ENCODE measurements around the gene FOXN3. TPM values are rescaled to one million over a fixed set of nuclear protein-coding genes. Genes with fewer than 3 reads are reported as not detected.

FOXN3 gene
- total RNA-seq, 1 donor from 2014 or later = 27.8 TPM

- TF ChIP-seq CTCF (conservative IDR thresholded peaks at IDR 0.05; ENCODE audit: low read depth, low read length) = no peak
- H3K4me3 ChIP-seq (ENCODE audit: low read depth, low read length) = no peak overlapping the region
- no peak for DNase-seq (ENCODE audit: low read depth)
Measured at GRCh38 chr14:89350152-89350551, 66.9 kb downstream of the FOXN3 start.

GRCh38 chr14:89349171-89350008 lies 67.6 kb downstream of the FOXN3 start:
- DNase-seq (ENCODE audit: low read depth) = no peak
- no peak overlapping the region for H3K4me3 ChIP-seq (ENCODE audit: low read depth, low read length)
- TF ChIP-seq CTCF (conservative IDR thresholded peaks at IDR 0.05; ENCODE audit: low read depth, low read length) = no peak

GRCh38 chr14:89348722-89349121 lies 68.3 kb downstream of the FOXN3 start:
- DNase-seq (ENCODE audit: low read depth) = no peak
- H3K4me3 ChIP-seq (ENCODE audit: low read depth, low read length) = no peak overlapping the region
- no peak for TF ChIP-seq CTCF (conservative IDR thresholded peaks at IDR 0.05; ENCODE audit: low read depth, low read length)

GRCh38 chr14:89347885-89348284 lies 69.1 kb downstream of the FOXN3 start:
- no peak for TF ChIP-seq CTCF (conservative IDR thresholded peaks at IDR 0.05; ENCODE audit: low read depth, low read length)
- no peak for DNase-seq (ENCODE audit: low read depth)
- no peak overlapping the region for H3K4me3 ChIP-seq (ENCODE audit: low read depth, low read length)

GRCh38 chr14:89344920-89345254 lies 72.1 kb downstream of the FOXN3 start:
- H3K4me3 ChIP-seq (ENCODE audit: low read depth, low read length) = no peak overlapping the region
- DNase-seq (ENCODE audit: low read depth) = no peak
- no peak for TF ChIP-seq CTCF (conservative IDR thresholded peaks at IDR 0.05; ENCODE audit: low read depth, low read length)

- H3K4me3 ChIP-seq (ENCODE audit: low read depth, low read length) = no peak overlapping the region
- no peak for DNase-seq (ENCODE audit: low read depth)
- TF ChIP-seq CTCF (conservative IDR thresholded peaks at IDR 0.05; ENCODE audit: low read depth, low read length) = no peak
Measured at GRCh38 chr14:89343356-89343755, 73.7 kb downstream of the FOXN3 start.

- DNase-seq (ENCODE audit: low read depth) = no peak
- no peak for TF ChIP-seq CTCF (conservative IDR thresholded peaks at IDR 0.05; ENCODE audit: low read depth, low read length)
- no peak overlapping the region for H3K4me3 ChIP-seq (ENCODE audit: low read depth, low read length)
Measured at GRCh38 chr14:89342049-89342448, 75.0 kb downstream of the FOXN3 start.
